Gastroesophageal sphincter (tissue), 2 donors: Measurements from ENCODE around the gene ZNF697.

Source experiments
- POLR2A ChIP-seq, 2 donors: fragments of 450-650 bp; IDR thresholded peaks; one replicate each; pipeline ENCODE4 v1.6.1; 2017; ENCODE audit warnings: antibody characterized with exemption in 2 of 2, mild to moderate bottlenecking in 2 of 2, moderate library complexity in 1 of 2
- POLR2AphosphoS5 ChIP-seq: sonication (generic); formaldehyde crosslinking; IDR thresholded peaks from one replicate; pipeline ENCODE4 v1.6.1; 2017; ENCODE audit warnings: antibody characterized with exemption

DNA sequence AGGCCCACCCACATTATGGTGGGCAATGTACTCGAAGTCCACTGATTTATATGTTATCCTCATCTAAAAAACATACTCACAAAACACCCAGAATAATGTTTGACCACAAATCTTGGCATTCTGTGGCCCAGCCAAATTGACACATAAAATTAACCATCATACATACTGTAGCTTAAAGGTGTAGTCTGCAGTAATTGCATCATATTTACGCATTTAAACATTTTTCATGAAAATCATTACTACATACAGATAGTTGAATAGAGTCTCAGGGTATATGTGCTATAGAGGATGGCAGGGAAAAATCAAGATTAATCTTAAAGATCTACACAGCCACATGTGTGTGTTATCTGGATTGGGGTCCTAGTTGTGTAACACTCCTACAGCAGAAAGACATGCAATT lies 14.5 kb downstream of the ZNF697 start:
- no peak for TF ChIP-seq POLR2A (IDR thresholded peaks at IDR 0.05)
- TF ChIP-seq POLR2AphosphoS5 = no peak
